Measurements from ENCODE around the gene RIC8A.

The RIC8A gene

GRCh38 chr11:212150-213100 is 4.9 kb downstream of the RIC8A start:
- H3K9me3 ChIP-seq (replicated peaks in 1 of 2; ENCODE audit: control insufficient read depth in 2 of 2, insufficient read depth in 1 of 2, low read depth in 1 of 2, low read length in 2 of 2): no peaks in the 10 kb centered on the region
- H3K4ac ChIP-seq (ENCODE audit: low read length): no peak overlapping the region
- WGBS, 2 donors (ENCODE audit: extremely low coverage in 2 of 2, insufficient read length in 2 of 2, insufficient replicate concordance in 1 of 2): no CpG with 5 or more reads among the region's 17 CpGs
- H3K27ac ChIP-seq (replicated peaks; ENCODE audit: low read length): no peak overlapping the region
- no peak for DNase-seq (ENCODE audit: low spot score)
- peak overlapping the region; percentile 34 for H3K23ac ChIP-seq (ENCODE audit: low read depth, low read length, poor library complexity)
- no peak overlapping the region for H2BK120ac ChIP-seq (ENCODE audit: low read depth, low read length)
- peaks cover 9 to 11% of the 10 kb centered on the region in 2 donors for H3K4me1 ChIP-seq (ENCODE audit: control insufficient read depth in 2 of 2, insufficient read depth in 1 of 2, low read depth in 1 of 2, low read length in 2 of 2)
- H2BK5ac ChIP-seq (ENCODE audit: low read length): no peak overlapping the region
- no peak overlapping the region for H4K8ac ChIP-seq (ENCODE audit: low read depth, low read length)
- no peak overlapping the region for H2BK15ac ChIP-seq (ENCODE audit: low read length)
- H3K4me2 ChIP-seq (ENCODE audit: insufficient read depth, low read length, poor library complexity, severe bottlenecking): no peak overlapping the region
- peak overlapping the region in 1 of 2 donors; percentile 15 for H3K4me3 ChIP-seq (ENCODE audit: low read length in 2 of 2)
- H3K79me1 ChIP-seq (ENCODE audit: low read depth, low read length): peaks cover 20% of the 10 kb centered on the region
- no peak overlapping the region for H3K9ac ChIP-seq (ENCODE audit: low read depth, low read length, poor library complexity)
- no peak overlapping the region for H4K91ac ChIP-seq (ENCODE audit: low read depth, low read length, poor library complexity)
- H2AFZ ChIP-seq (ENCODE audit: low read length): no peak overlapping the region
- no peak overlapping the region for H3K14ac ChIP-seq (ENCODE audit: low read length)
- no peak overlapping the region for H2AK5ac ChIP-seq (ENCODE audit: low read depth, low read length)
- no peak overlapping the region for H2BK12ac ChIP-seq (ENCODE audit: low read length)
- H3K27me3 ChIP-seq (ENCODE audit: control insufficient read depth in 3 of 3, insufficient read depth in 3 of 3, low read depth in 1 of 3, low read length in 3 of 3): no peaks in the 10 kb centered on the region
- H3K18ac ChIP-seq (ENCODE audit: low read length): no peak overlapping the region
- H3K36me3 ChIP-seq (replicated peaks in 1 of 2; ENCODE audit: control insufficient read depth in 2 of 2, insufficient read depth in 2 of 2, low read length in 2 of 2): peaks cover 63 to 77% of the 10 kb centered on the region in 2 donors

- Histone ChIP-seq H2BK120ac (ENCODE audit: low read depth, low read length) (no peak overlapping the region), H3K18ac (ENCODE audit: low read length) (no peak overlapping the region), H3K14ac (ENCODE audit: low read length) (no peak overlapping the region), H3K27me3 (ENCODE audit: control insufficient read depth in 3 of 3, insufficient read depth in 3 of 3, low read depth in 1 of 3, low read length in 3 of 3) (no peaks in the 10 kb centered on the region), H2BK5ac (ENCODE audit: low read length) (no peak overlapping the region), H2BK12ac (ENCODE audit: low read length) (no peak overlapping the region), H3K79me1 (ENCODE audit: low read depth, low read length) (peaks cover 20% of the 10 kb centered on the region), H3K9me3 (replicated peaks in 1 of 2; ENCODE audit: control insufficient read depth in 2 of 2, insufficient read depth in 1 of 2, low read depth in 1 of 2, low read length in 2 of 2) (no peaks in the 10 kb centered on the region), H3K4me1 (ENCODE audit: control insufficient read depth in 2 of 2, insufficient read depth in 1 of 2, low read depth in 1 of 2, low read length in 2 of 2) (peaks cover 9 to 11% of the 10 kb centered on the region in 2 donors), H3K27ac (replicated peaks; ENCODE audit: low read length) (no peak overlapping the region), H3K23ac (ENCODE audit: low read depth, low read length, poor library complexity) (no peak overlapping the region), H3K9ac (ENCODE audit: low read depth, low read length, poor library complexity) (no peak overlapping the region), H3K36me3 (replicated peaks in 1 of 2; ENCODE audit: control insufficient read depth in 2 of 2, insufficient read depth in 2 of 2, low read length in 2 of 2) (peaks cover 64 to 83% of the 10 kb centered on the region in 2 donors), H2BK15ac (ENCODE audit: low read length) (no peak overlapping the region), H2AK5ac (ENCODE audit: low read depth, low read length) (no peak overlapping the region), H2AFZ (ENCODE audit: low read length) (no peak overlapping the region), H3K4me2 (ENCODE audit: insufficient read depth, low read length, poor library complexity, severe bottlenecking) (no peak overlapping the region), H3K4me3 (ENCODE audit: low read length in 2 of 2) (no peak overlapping the region), H4K91ac (ENCODE audit: low read depth, low read length, poor library complexity) (no peak overlapping the region), H4K8ac (ENCODE audit: low read depth, low read length) (no peak overlapping the region), H3K4ac (ENCODE audit: low read length) (no peak overlapping the region)
- DNase-seq (ENCODE audit: low spot score): no peak
- WGBS, 2 donors (ENCODE audit: extremely low coverage in 2 of 2, insufficient read length in 2 of 2, insufficient replicate concordance in 1 of 2): no CpG with 5 or more reads among the region's 4 CpGs
These were observed 5.6 kb downstream of the RIC8A start for GRCh38 chr11:213111-213510.

GRCh38 chr11:214083-214482 is 6.6 kb downstream of the RIC8A start:
- Histone ChIP-seq H3K27ac (replicated peaks; ENCODE audit: low read length) (no peak overlapping the region), H3K4me3 (ENCODE audit: low read length in 2 of 2) (no peak overlapping the region), H3K4ac (ENCODE audit: low read length) (no peak overlapping the region), H2AK5ac (ENCODE audit: low read depth, low read length) (no peak overlapping the region), H3K14ac (ENCODE audit: low read length) (no peak overlapping the region), H4K91ac (ENCODE audit: low read depth, low read length, poor library complexity) (no peak overlapping the region), H3K9ac (ENCODE audit: low read depth, low read length, poor library complexity) (no peak overlapping the region), H3K4me1 (ENCODE audit: control insufficient read depth in 2 of 2, insufficient read depth in 1 of 2, low read depth in 1 of 2, low read length in 2 of 2) (peaks cover 9% of the 10 kb centered on the region in 2 donors), H3K79me1 (ENCODE audit: low read depth, low read length) (peaks cover 17% of the 10 kb centered on the region), H2AFZ (ENCODE audit: low read length) (no peak overlapping the region), H2BK5ac (ENCODE audit: low read length) (no peak overlapping the region), H3K9me3 (replicated peaks in 1 of 2; ENCODE audit: control insufficient read depth in 2 of 2, insufficient read depth in 1 of 2, low read depth in 1 of 2, low read length in 2 of 2) (no peaks in the 10 kb centered on the region), H2BK15ac (ENCODE audit: low read length) (no peak overlapping the region), H2BK12ac (ENCODE audit: low read length) (no peak overlapping the region), H3K36me3 (replicated peaks in 1 of 2; ENCODE audit: control insufficient read depth in 2 of 2, insufficient read depth in 2 of 2, low read length in 2 of 2) (peaks cover 65 to 92% of the 10 kb centered on the region in 2 donors), H3K23ac (ENCODE audit: low read depth, low read length, poor library complexity) (peak overlapping the region; percentile 46), H3K18ac (ENCODE audit: low read length) (no peak overlapping the region), H3K4me2 (ENCODE audit: insufficient read depth, low read length, poor library complexity, severe bottlenecking) (no peak overlapping the region), H2BK120ac (ENCODE audit: low read depth, low read length) (no peak overlapping the region), H4K8ac (ENCODE audit: low read depth, low read length) (no peak overlapping the region), H3K27me3 (ENCODE audit: control insufficient read depth in 3 of 3, insufficient read depth in 3 of 3, low read depth in 1 of 3, low read length in 3 of 3) (no peaks in the 10 kb centered on the region)
- no CpG with 5 or more reads among the region's 7 CpGs for WGBS, 2 donors (ENCODE audit: extremely low coverage in 2 of 2, insufficient read length in 2 of 2, insufficient replicate concordance in 1 of 2)
- DNase-seq (ENCODE audit: low spot score): no peak

- Histone ChIP-seq H2BK5ac (ENCODE audit: low read length) (no peak overlapping the region), H3K79me1 (ENCODE audit: low read depth, low read length) (peaks cover 7% of the 10 kb centered on the region), H2AK5ac (ENCODE audit: low read depth, low read length) (no peak overlapping the region), H3K4me3 (ENCODE audit: low read length in 2 of 2) (no peak overlapping the region), H3K18ac (ENCODE audit: low read length) (no peak overlapping the region), H4K91ac (ENCODE audit: low read depth, low read length, poor library complexity) (no peak overlapping the region), H3K4me2 (ENCODE audit: insufficient read depth, low read length, poor library complexity, severe bottlenecking) (no peak overlapping the region), H3K36me3 (replicated peaks in 1 of 2; ENCODE audit: control insufficient read depth in 2 of 2, insufficient read depth in 2 of 2, low read length in 2 of 2) (peaks cover 56 to 83% of the 10 kb centered on the region in 2 donors), H3K4ac (ENCODE audit: low read length) (no peak overlapping the region), H3K23ac (ENCODE audit: low read depth, low read length, poor library complexity) (no peak overlapping the region), H3K14ac (ENCODE audit: low read length) (no peak overlapping the region), H2BK12ac (ENCODE audit: low read length) (no peak overlapping the region), H2BK120ac (ENCODE audit: low read depth, low read length) (no peak overlapping the region), H3K4me1 (ENCODE audit: control insufficient read depth in 2 of 2, insufficient read depth in 1 of 2, low read depth in 1 of 2, low read length in 2 of 2) (no peaks in the 10 kb centered on the region), H3K9me3 (replicated peaks in 1 of 2; ENCODE audit: control insufficient read depth in 2 of 2, insufficient read depth in 1 of 2, low read depth in 1 of 2, low read length in 2 of 2) (no peaks in the 10 kb centered on the region), H2BK15ac (ENCODE audit: low read length) (no peak overlapping the region), H3K9ac (ENCODE audit: low read depth, low read length, poor library complexity) (no peak overlapping the region), H4K8ac (ENCODE audit: low read depth, low read length) (no peak overlapping the region), H3K27ac (replicated peaks; ENCODE audit: low read length) (no peak overlapping the region), H2AFZ (ENCODE audit: low read length) (no peak overlapping the region), H3K27me3 (ENCODE audit: control insufficient read depth in 3 of 3, insufficient read depth in 3 of 3, low read depth in 1 of 3, low read length in 3 of 3) (no peaks in the 10 kb centered on the region)
- no CpG with 5 or more reads among the region's 4 CpGs for WGBS, 2 donors (ENCODE audit: extremely low coverage in 2 of 2, insufficient read length in 2 of 2, insufficient replicate concordance in 1 of 2)
- no peak for DNase-seq (ENCODE audit: low spot score)
These were observed 8.1 kb downstream of the RIC8A start for GRCh38 chr11:215581-216037.
